Bronchial epithelial cell (primary cell): ENCODE data around the gene RAB28. TPM values are rescaled to one million over a fixed set of nuclear protein-coding genes. Genes with fewer than 3 reads are reported as not detected.

Source experiments
- DNase-seq: peaks from one replicate; pipeline ENCODE4 v3.0.0-alpha.2; 2010; ENCODE audit warnings: low read depth
- FAIRE-seq: peaks from 2 replicates; lab custom pipeline; 2011; peaks lifted over from hg19 to GRCh38; lab: Jason Lieb, UNC
- H3K27me3 ChIP-seq: 2 replicates; pipeline ENCODE4 v1.5.1; 2011; ENCODE audit warnings: low read length; ENCODE audit not compliant: control insufficient read depth, insufficient read depth
- H3K36me3 ChIP-seq: 2 replicates; pipeline ENCODE4 v1.5.1; 2011; ENCODE audit warnings: low read length; ENCODE audit not compliant: control insufficient read depth, insufficient read depth
- H3K4me3 ChIP-seq: 2 replicates; pipeline ENCODE4 v1.5.1; 2011; ENCODE audit warnings: mild to moderate bottlenecking, low read depth, low read length, control low read depth
- total RNA-seq: library from RNA; depleted of rRNA; stranded (reverse); fragments of >200 nt; gene quantifications from 2 replicates; pipeline ENCODE4 v1.2.1, GENCODE V29; 2014
- TF ChIP-seq, protein P1 (sequence below): IDR thresholded peaks from 2 replicates; pipeline ENCODE4 v1.5.1; 2011; ENCODE audit warnings: mild to moderate bottlenecking, moderate library complexity, low read length, control low read depth, inconsistent platforms; ENCODE audit not compliant: insufficient read depth, severe bottlenecking

The RAB28 gene
- total RNA-seq = 14.0 and 19.1 TPM in 2 replicates

DNA sequence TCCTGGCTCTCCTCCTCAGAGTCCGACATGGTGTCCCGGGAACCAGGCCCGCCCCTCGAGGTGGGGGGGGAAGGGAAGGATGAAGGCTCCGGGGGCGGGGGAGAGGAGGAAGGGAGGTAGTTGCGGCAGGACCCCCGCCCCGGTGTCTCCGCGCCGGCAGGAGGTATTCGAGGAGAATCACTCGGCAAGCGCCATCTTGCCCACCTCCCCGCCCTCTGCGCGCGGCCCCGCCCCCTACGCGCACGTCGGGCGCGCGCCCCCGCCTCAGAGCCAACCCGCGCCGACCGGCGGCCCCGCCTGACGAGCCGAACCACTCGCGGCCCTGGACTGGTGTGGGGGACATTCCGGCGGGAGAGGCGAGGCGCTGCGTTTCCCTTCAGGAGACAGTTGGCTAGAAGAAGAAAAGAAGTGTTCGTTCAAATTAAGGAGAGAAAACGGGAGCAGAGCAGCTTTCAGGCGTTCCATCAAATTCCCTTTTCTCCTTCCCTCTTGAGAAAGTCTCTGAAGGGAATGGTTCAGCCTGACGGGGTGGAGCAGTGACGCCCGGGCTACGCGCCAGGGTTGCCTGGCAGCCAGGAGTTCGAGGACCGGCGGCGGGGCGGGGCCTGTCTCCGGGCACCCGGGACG lies at the start of gene RAB28:
Gene RAB28 (minus strand): TSS at position 219 of the 627 bp plus-strand sequence.
- H3K36me3 ChIP-seq = no peaks in the 10 kb centered on the region
- TF ChIP-seq, protein P1, sequence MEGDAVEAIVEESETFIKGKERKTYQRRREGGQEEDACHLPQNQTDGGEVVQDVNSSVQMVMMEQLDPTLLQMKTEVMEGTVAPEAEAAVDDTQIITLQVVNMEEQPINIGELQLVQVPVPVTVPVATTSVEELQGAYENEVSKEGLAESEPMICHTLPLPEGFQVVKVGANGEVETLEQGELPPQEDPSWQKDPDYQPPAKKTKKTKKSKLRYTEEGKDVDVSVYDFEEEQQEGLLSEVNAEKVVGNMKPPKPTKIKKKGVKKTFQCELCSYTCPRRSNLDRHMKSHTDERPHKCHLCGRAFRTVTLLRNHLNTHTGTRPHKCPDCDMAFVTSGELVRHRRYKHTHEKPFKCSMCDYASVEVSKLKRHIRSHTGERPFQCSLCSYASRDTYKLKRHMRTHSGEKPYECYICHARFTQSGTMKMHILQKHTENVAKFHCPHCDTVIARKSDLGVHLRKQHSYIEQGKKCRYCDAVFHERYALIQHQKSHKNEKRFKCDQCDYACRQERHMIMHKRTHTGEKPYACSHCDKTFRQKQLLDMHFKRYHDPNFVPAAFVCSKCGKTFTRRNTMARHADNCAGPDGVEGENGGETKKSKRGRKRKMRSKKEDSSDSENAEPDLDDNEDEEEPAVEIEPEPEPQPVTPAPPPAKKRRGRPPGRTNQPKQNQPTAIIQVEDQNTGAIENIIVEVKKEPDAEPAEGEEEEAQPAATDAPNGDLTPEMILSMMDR = no peak
- FAIRE-seq (no peak), DNase-seq (peak; percentile 81)
- peak within 1 kb of the TSS; percentile 84 for H3K4me3 ChIP-seq
- no peaks in the 10 kb centered on the region for H3K27me3 ChIP-seq

DNA sequence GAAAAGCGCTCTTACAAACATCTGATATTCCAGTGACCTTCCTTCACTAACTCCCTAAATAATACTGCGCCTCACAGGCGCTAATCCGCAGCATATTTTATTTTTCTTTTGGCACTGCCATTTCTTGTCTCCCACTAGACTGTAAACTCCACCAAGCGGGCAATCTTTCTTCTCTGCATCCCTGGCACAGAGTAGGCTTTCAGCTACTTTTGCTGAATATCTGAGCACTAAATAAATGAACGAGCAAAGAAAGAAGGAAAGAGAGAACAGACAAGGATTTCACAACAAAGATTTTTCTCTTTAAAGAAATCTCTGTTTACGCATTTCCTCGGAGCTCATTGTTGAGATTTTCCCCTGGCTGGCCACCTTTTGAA lies 47.5 kb upstream of the RAB28 start:
- FAIRE-seq = no peak
- peaks cover 88% of the 10 kb centered on the region for H3K27me3 ChIP-seq
- no peaks in the 10 kb centered on the region for H3K36me3 ChIP-seq
- TF ChIP-seq, protein P1 = no peak
- no peak for DNase-seq
- no peak overlapping the region for H3K4me3 ChIP-seq

DNA sequence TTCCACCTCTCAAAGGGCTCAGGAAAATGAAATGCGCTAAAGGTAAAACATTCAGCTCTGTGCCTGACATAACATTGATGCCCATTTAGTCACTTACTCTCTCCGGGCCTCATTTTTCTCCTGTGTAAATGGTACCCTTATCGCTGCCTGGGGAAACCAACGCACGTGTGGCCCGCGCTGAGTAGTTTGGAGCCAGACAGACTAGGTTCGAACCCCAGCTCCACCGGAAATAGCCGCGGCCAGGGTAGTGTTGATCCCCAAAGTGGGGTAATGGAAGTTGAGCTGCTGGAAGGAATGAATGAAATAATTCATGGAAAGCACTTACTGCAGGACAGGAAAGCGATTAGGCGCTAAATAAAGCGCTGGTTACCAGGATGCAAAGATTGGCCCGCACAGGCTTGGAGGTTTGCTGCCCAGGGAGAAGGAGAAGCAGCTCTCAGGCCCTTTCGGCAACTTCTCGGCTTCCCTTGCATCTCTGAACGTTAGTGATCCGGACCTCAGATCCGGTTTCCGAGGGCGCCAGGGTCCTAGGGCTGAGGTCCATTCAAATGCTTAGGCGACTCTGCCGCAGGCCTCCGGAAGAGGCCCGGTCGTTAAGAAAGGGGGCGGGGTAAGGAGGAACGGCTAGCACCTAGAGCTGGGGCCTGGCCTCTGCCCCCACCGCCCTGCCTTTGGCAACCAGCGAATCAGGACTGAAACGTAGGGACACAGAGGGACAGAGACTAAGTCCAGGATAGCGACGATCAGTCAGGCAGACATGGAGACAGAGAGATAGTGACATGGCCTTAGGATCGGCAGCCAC lies 46.9 kb upstream of the RAB28 start:
- Histone ChIP-seq H3K27me3 (peaks cover 88% of the 10 kb centered on the region), H3K4me3 (no peak overlapping the region), H3K36me3 (no peaks in the 10 kb centered on the region)
- FAIRE-seq = no peak
- no peak for DNase-seq
- TF ChIP-seq, protein P1 = no peak

DNA sequence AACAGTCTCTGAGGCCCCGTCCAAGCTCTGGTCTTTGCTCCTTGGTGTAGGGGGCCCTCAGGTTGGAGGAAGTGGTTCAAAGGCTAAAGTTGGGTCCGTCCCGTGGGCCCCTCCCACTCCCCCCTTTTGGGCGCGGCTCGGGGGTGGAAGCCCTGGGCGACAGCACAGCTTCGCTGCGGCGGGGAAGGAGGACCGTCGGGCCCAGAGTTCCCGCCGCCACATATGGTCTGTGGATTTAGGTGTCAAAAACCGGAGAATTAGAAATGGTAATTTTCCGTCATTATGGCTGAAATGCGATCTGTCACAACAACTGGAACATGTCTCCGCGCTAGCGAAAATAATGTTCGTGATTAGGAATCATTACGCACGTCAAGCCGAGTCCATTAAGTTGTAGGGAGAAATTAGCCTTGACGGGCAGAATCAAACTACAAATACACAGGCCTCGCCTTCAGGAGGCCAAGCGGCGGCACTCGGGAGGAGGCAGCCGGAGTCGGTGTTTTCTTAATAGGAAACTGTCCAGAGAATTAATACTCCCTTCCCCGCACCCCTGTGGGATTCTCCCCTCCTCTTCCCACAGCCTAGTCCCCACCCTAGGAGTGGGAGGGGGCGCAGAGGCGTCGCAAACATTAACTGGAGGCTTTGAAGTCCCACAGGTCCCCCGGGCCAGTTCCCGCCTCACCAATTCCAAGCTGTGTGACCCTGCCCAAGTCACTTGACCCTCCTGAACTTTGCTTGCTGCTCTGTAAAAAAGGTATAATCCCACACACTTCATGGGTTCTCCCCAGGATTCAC lies 45.2 kb upstream of the RAB28 start:
- DNase-seq = no peak
- Histone ChIP-seq H3K27me3 (peaks cover 89% of the 10 kb centered on the region), H3K36me3 (no peaks in the 10 kb centered on the region), H3K4me3 (no peak overlapping the region)
- TF ChIP-seq, protein P1 = no peak
- FAIRE-seq = no peak

DNA sequence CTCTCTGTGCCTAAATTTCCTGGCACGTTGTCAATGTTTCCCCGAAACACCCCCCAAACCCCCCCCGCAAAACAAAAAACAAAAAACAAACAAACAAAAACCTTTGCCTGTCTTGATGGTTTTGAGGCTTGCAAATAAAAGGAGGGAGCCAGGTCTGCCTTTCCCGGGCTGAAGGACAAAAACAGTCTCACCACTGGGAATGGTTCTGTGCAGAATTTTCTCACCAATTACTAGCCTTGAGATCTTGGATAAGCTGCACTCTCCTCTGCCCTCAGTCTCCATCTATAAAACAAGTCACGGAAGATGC lies 44.6 kb upstream of the RAB28 start:
- FAIRE-seq = no peak
- TF ChIP-seq, protein P1 = no peak
- H3K4me3 ChIP-seq = no peak overlapping the region

More for the DNA sequence above, 44.6 kb upstream of the RAB28 start:
- Histone ChIP-seq H3K27me3 (peaks cover 89% of the 10 kb centered on the region), H3K36me3 (no peaks in the 10 kb centered on the region)
- no peak for DNase-seq
